Hematopoietic multipotent progenitor cell treated with erythropoietin and hydrocortisone succinate and interleukin-3 and kit ligand, for 17 days (in vitro differentiated cells): ENCODE results near the gene VAV2.
"Not testable (repeated sequence)": the region's sequence is repeated elsewhere in the genome, so short reads cannot be mapped to it uniquely, and the experiment has no call there.

Source experiments
- DNase-seq: peaks from one replicate; pipeline ENCODE4 v3.0.0-alpha.2; 2015; ENCODE audit warnings: low spot score

The VAV2 gene

GRCh38 chr9:133969681-133970580, 22.2 kb downstream of the VAV2 start:
- DNase-seq, result no peak

GRCh38 chr9:133968966-133969617, 23.0 kb downstream of the VAV2 start:
- DNase-seq, result no peak

- DNase-seq, result no peak
Measured at GRCh38 chr9:133968428-133968827, 23.7 kb downstream of the VAV2 start.

GRCh38 chr9:133967024-133967741, 24.9 kb downstream of the VAV2 start:
- DNase-seq, result no peak

GRCh38 chr9:133964463-133964862, 27.7 kb downstream of the VAV2 start:
- DNase-seq, result no peak

GRCh38 chr9:133963166-133963565, 29.0 kb downstream of the VAV2 start:
- DNase-seq, result no peak

GRCh38 chr9:133962341-133962740, 29.8 kb downstream of the VAV2 start:
- no peak for DNase-seq

- no peak for DNase-seq
Measured at GRCh38 chr9:133961226-133962165, 30.6 kb downstream of the VAV2 start.

- no peak for DNase-seq
Measured at GRCh38 chr9:133960568-133961129, 31.5 kb downstream of the VAV2 start.

- DNase-seq, result no peak
Measured at GRCh38 chr9:133959966-133960567, 32.1 kb downstream of the VAV2 start.

GRCh38 chr9:133959171-133959570, 33.0 kb downstream of the VAV2 start:
- no peak for DNase-seq

- no peak for DNase-seq
Measured at GRCh38 chr9:133958756-133959155, 33.4 kb downstream of the VAV2 start.

GRCh38 chr9:133957772-133958171, 34.4 kb downstream of the VAV2 start:
- not testable (repeated sequence) for DNase-seq

- no peak for DNase-seq
Measured at GRCh38 chr9:133957328-133957727, 34.8 kb downstream of the VAV2 start.

- DNase-seq, result no peak
Measured at GRCh38 chr9:133956520-133957076, 35.5 kb downstream of the VAV2 start.

- no peak for DNase-seq
Measured at GRCh38 chr9:133955821-133956411, 36.2 kb downstream of the VAV2 start.

- no peak for DNase-seq
Measured at GRCh38 chr9:133954862-133955529, 37.1 kb downstream of the VAV2 start.

- no peak for DNase-seq
Measured at GRCh38 chr9:133953976-133954709, 38.0 kb downstream of the VAV2 start.

- no peak for DNase-seq
Measured at GRCh38 chr9:133953621-133953975, 38.5 kb downstream of the VAV2 start.
